LNCaP clone FGC (cell line): ENCODE data around the gene MPND.

ENCODE experiments used
- DNase-seq: peaks from one replicate; pipeline ENCODE4 v3.0.0-alpha.2; 2011; ENCODE audit warnings: low read depth
- H3K4me3 ChIP-seq: 2 replicates; pipeline ENCODE4 v1.5.1; 2011; ENCODE audit warnings: mild to moderate bottlenecking, low read depth, low read length, control low read depth
- CTCF ChIP-seq: IDR thresholded peaks from 2 replicates; pipeline ENCODE4 v1.5.1; 2012; ENCODE audit warnings: mild to moderate bottlenecking; ENCODE audit not compliant: control insufficient read depth, insufficient read depth; ENCODE audit errors: extremely low read depth

The MPND gene

GRCh38 chr19:4376671-4376990 lies 33.3 kb downstream of the MPND start:
- no peak for DNase-seq
- no peak overlapping the region for H3K4me3 ChIP-seq
- TF ChIP-seq CTCF = no peak

- H3K4me3 ChIP-seq = no peak overlapping the region
- no peak for DNase-seq
- TF ChIP-seq CTCF = no peak
Measured at GRCh38 chr19:4376991-4377781, 33.8 kb downstream of the MPND start.

GRCh38 chr19:4378886-4379285 lies 35.5 kb downstream of the MPND start:
- DNase-seq = no peak
- no peak overlapping the region for H3K4me3 ChIP-seq
- no peak for TF ChIP-seq CTCF

GRCh38 chr19:4379383-4380253 lies 36.3 kb downstream of the MPND start:
- H3K4me3 ChIP-seq = no peak overlapping the region
- no peak for DNase-seq
- no peak for TF ChIP-seq CTCF

- no peak overlapping the region for H3K4me3 ChIP-seq
- no peak for DNase-seq
- no peak for TF ChIP-seq CTCF
Measured at GRCh38 chr19:4380254-4380727, 36.9 kb downstream of the MPND start.

GRCh38 chr19:4385291-4386040 lies 42.1 kb downstream of the MPND start:
- H3K4me3 ChIP-seq = no peak overlapping the region
- DNase-seq = no peak
- TF ChIP-seq CTCF = no peak
